Activated T-helper 1 cell treated with anti-CD3 and anti-CD28 coated beads, Interleukin-12 subunit alpha, Interleukin-12 subunit beta, Interleukin-2, Interleukin-4 antibody, amounts not matched to agents 30 ng/mL and 10 ng/mL and 1 ng/mL, durations not matched to agents 14 hours and 24 hours and 36 hours (primary cell): Measurements from ENCODE around the gene CPE. TPM values are rescaled to one million over a fixed set of nuclear protein-coding genes. Genes with fewer than 3 reads are reported as not detected.

Experiments
- DNase-seq: peaks from one replicate; pipeline ENCODE4 v3.0.0; 2021; ENCODE audit warnings: low spot score
- H3K27ac Mint-ChIP-seq: one replicate; pipeline ENCODE4 v1.8.0; 2021; ENCODE audit warnings: mild to moderate bottlenecking, mixed read lengths
- H3K27me3 Mint-ChIP-seq: one replicate; pipeline ENCODE4 v1.8.0; 2022; ENCODE audit warnings: mild to moderate bottlenecking, moderate library complexity, mixed read lengths; ENCODE audit not compliant: insufficient read depth
- H3K36me3 Mint-ChIP-seq: one replicate; pipeline ENCODE4 v1.8.0; 2021; ENCODE audit warnings: low read depth, mixed read lengths
- H3K4me1 Mint-ChIP-seq: one replicate; pipeline ENCODE4 v1.8.0; 2021; ENCODE audit warnings: low read depth, mixed read lengths
- H3K4me3 Mint-ChIP-seq: one replicate; pipeline ENCODE4 v1.8.0; 2021; ENCODE audit warnings: mild to moderate bottlenecking, moderate library complexity, mixed read lengths
- H3K9me3 Mint-ChIP-seq: one replicate; pipeline ENCODE4 v1.8.0; 2021; ENCODE audit warnings: mixed read lengths
- intact Hi-C: fragments of 100-400 bp; cut with micrococcal nuclease; formaldehyde crosslinking; loops from one replicate; pipeline ENCODE4 v1.15.1; 2024
- total RNA-seq: library from RNA; stranded (reverse); gene quantifications from 2 replicates; pipeline ENCODE4 v1.2.3, GENCODE V29; 2022

Gene CPE
- total RNA-seq, 1 donor from 2014 or later = not detected

GRCh38 chr4:165461159-165461821, 82.5 kb downstream of the CPE start:
- Mint-ChIP-seq H3K4me3 (no peak overlapping the region), H3K27me3 (peaks cover 14% of the 10 kb centered on the region), H3K9me3 (no peaks in the 10 kb centered on the region), H3K27ac (no peak overlapping the region), H3K36me3 (no peaks in the 10 kb centered on the region), H3K4me1 (no peaks in the 10 kb centered on the region)
- intact Hi-C loops = loop anchor here (5.0 kb wide), 2 partner anchors 99 to 129 kb away; no protein-coding TSS in a partner anchor
- DNase-seq = no peak

GRCh38 chr4:165462009-165462408, 83.2 kb downstream of the CPE start:
- no peaks in the 10 kb centered on the region for H3K36me3 Mint-ChIP-seq
- intact Hi-C loops = loop anchor here (5.0 kb wide), 2 partner anchors 100 to 130 kb away; no protein-coding TSS in a partner anchor
- no peak overlapping the region for H3K4me3 Mint-ChIP-seq
- no peak for DNase-seq
- no peaks in the 10 kb centered on the region for H3K4me1 Mint-ChIP-seq
- H3K27me3 Mint-ChIP-seq = peaks cover 14% of the 10 kb centered on the region
- no peaks in the 10 kb centered on the region for H3K9me3 Mint-ChIP-seq
- no peak overlapping the region for H3K27ac Mint-ChIP-seq

GRCh38 chr4:165464376-165464775, 85.6 kb downstream of the CPE start:
- intact Hi-C loops = loop anchor here (1.0 to 5.0 kb wide), 5 partner anchors 102 to 685 kb away; no protein-coding TSS in a partner anchor
- no peak overlapping the region for H3K4me3 Mint-ChIP-seq
- no peak overlapping the region for H3K27ac Mint-ChIP-seq
- H3K36me3 Mint-ChIP-seq = no peaks in the 10 kb centered on the region
- H3K27me3 Mint-ChIP-seq = peaks cover 7% of the 10 kb centered on the region
- no peaks in the 10 kb centered on the region for H3K4me1 Mint-ChIP-seq
- no peak for DNase-seq
- no peaks in the 10 kb centered on the region for H3K9me3 Mint-ChIP-seq

- Mint-ChIP-seq H3K27me3 (peaks cover 7% of the 10 kb centered on the region), H3K4me3 (no peak overlapping the region), H3K9me3 (no peaks in the 10 kb centered on the region), H3K27ac (no peak overlapping the region), H3K36me3 (no peaks in the 10 kb centered on the region), H3K4me1 (no peaks in the 10 kb centered on the region)
- DNase-seq = no peak
- intact Hi-C loops = loop anchor here (1.0 to 5.0 kb wide), 6 partner anchors 88 to 686 kb away; partner anchors contain the start of gene CPE
These were observed 86.1 kb downstream of the CPE start for GRCh38 chr4:165464813-165465381.

GRCh38 chr4:165470009-165470408, 91.2 kb downstream of the CPE start:
- Mint-ChIP-seq H3K27ac (no peak overlapping the region), H3K4me1 (no peaks in the 10 kb centered on the region), H3K27me3 (peaks cover 2% of the 10 kb centered on the region), H3K4me3 (no peak overlapping the region), H3K36me3 (no peaks in the 10 kb centered on the region), H3K9me3 (peaks cover 15% of the 10 kb centered on the region)
- no peak for DNase-seq
- intact Hi-C loops = no loop called here

GRCh38 chr4:165472943-165473676, 94.3 kb downstream of the CPE start:
- H3K27ac Mint-ChIP-seq = no peak overlapping the region
- no peak overlapping the region for H3K4me3 Mint-ChIP-seq
- H3K4me1 Mint-ChIP-seq = no peaks in the 10 kb centered on the region
- H3K9me3 Mint-ChIP-seq = peaks cover 18% of the 10 kb centered on the region
- H3K27me3 Mint-ChIP-seq = peaks cover 5% of the 10 kb centered on the region
- no peaks in the 10 kb centered on the region for H3K36me3 Mint-ChIP-seq
- intact Hi-C loops = no loop called here
- DNase-seq = no peak

GRCh38 chr4:165474784-165475705, 96.2 kb downstream of the CPE start:
- intact Hi-C loops = no loop called here
- no peaks in the 10 kb centered on the region for H3K36me3 Mint-ChIP-seq
- no peak for DNase-seq
- H3K9me3 Mint-ChIP-seq = peaks cover 18% of the 10 kb centered on the region
- no peak overlapping the region for H3K4me3 Mint-ChIP-seq
- H3K27me3 Mint-ChIP-seq = peaks cover 5% of the 10 kb centered on the region
- H3K4me1 Mint-ChIP-seq = no peaks in the 10 kb centered on the region
- no peak overlapping the region for H3K27ac Mint-ChIP-seq

- no peak for DNase-seq
- Mint-ChIP-seq H3K9me3 (peaks cover 18% of the 10 kb centered on the region), H3K27ac (no peak overlapping the region), H3K27me3 (peaks cover 5% of the 10 kb centered on the region), H3K4me3 (no peak overlapping the region), H3K36me3 (no peaks in the 10 kb centered on the region), H3K4me1 (no peaks in the 10 kb centered on the region)
- intact Hi-C loops = no loop called here
These were observed 96.9 kb downstream of the CPE start for GRCh38 chr4:165475706-165476070.

GRCh38 chr4:165476214-165477098, 97.6 kb downstream of the CPE start:
- Mint-ChIP-seq H3K27ac (no peak overlapping the region), H3K9me3 (peaks cover 18% of the 10 kb centered on the region), H3K4me3 (no peak overlapping the region), H3K27me3 (peaks cover 5% of the 10 kb centered on the region), H3K4me1 (no peaks in the 10 kb centered on the region), H3K36me3 (no peaks in the 10 kb centered on the region)
- intact Hi-C loops = no loop called here
- DNase-seq = no peak

- no peak overlapping the region for H3K27ac Mint-ChIP-seq
- H3K9me3 Mint-ChIP-seq = peaks cover 18% of the 10 kb centered on the region
- no peaks in the 10 kb centered on the region for H3K4me1 Mint-ChIP-seq
- H3K27me3 Mint-ChIP-seq = peaks cover 5% of the 10 kb centered on the region
- no peaks in the 10 kb centered on the region for H3K36me3 Mint-ChIP-seq
- DNase-seq = no peak
- H3K4me3 Mint-ChIP-seq = no peak overlapping the region
- intact Hi-C loops = no loop called here
These were observed 99.0 kb downstream of the CPE start for GRCh38 chr4:165477799-165478198.

- Mint-ChIP-seq H3K4me1 (no peaks in the 10 kb centered on the region), H3K4me3 (no peak overlapping the region), H3K9me3 (peaks cover 15% of the 10 kb centered on the region), H3K27me3 (peaks cover 5% of the 10 kb centered on the region), H3K27ac (no peak overlapping the region), H3K36me3 (no peaks in the 10 kb centered on the region)
- DNase-seq = no peak
- intact Hi-C loops = no loop called here
These were observed 99.5 kb downstream of the CPE start for GRCh38 chr4:165478260-165478659.
